Right cardiac atrium (tissue), 5 donors: ENCODE data around the gene MTUS2. TPM values are rescaled to one million over a fixed set of nuclear protein-coding genes. Genes with fewer than 3 reads are reported as not detected.

Source experiments
- ATAC-seq, 2 donors: fragments of 200-7000 bp; cut with Tn5 transposase; one replicate each; pipeline versions ENCODE4 v1.8.0 to v1.9.1; 2020; ENCODE audit warnings: moderate library complexity in 2 of 2, mild to moderate bottlenecking in 1 of 2
- DNase-seq, 3 donors: peaks; one replicate each; pipeline ENCODE4 v3.0.0-alpha.2; 2020
- H3K27ac ChIP-seq: one replicate; pipeline ENCODE4 v1.5.1; 2013; ENCODE audit warnings: mild to moderate bottlenecking, low read length, control low read depth, moderate library complexity
- H3K27me3 ChIP-seq: one replicate; pipeline ENCODE4 v1.6.1; 2013; ENCODE audit not compliant: control insufficient read depth, insufficient read depth
- H3K4me1 ChIP-seq: one replicate; pipeline ENCODE4 v1.6.1; 2013; ENCODE audit warnings: low read length; ENCODE audit not compliant: control insufficient read depth, insufficient read depth
- H3K4me3 ChIP-seq: one replicate; pipeline ENCODE4 v1.5.1; 2013; ENCODE audit warnings: low read length, control low read depth
- H3K9me3 ChIP-seq: one replicate; pipeline ENCODE4 v1.6.1; 2013; ENCODE audit warnings: low read length; ENCODE audit not compliant: control insufficient read depth
- WGBS: extraction: QIAGEN DNeasy Blood & Tissue Kit; methylation state at CpG from one replicate; pipeline ENCODE4 v1.1.7; 2013; 5-methylcytosine and 5-hydroxymethylcytosine counted together
- intact Hi-C, 4 donors: fragments of 100-400 bp; cut with DNase I; formaldehyde crosslinking; loops; one replicate each; pipeline versions ENCODE4 v1.11.0 to v1.14.0; 2022 to 2023
- polyA plus RNA-seq: library from polyadenylated mRNA; stranded (reverse); fragments of 200-250 nt; gene quantifications from one replicate; pipeline ENCODE4 v1.2.3, GENCODE V29; 2013
- total RNA-seq, 4 donors: library from RNA; stranded (reverse); fragmentation: NEBNext Ultra II Directional; extraction: Animal tissue kit (Norgen Biotek cat#: 25700); gene quantifications; one replicate each; pipeline ENCODE4 v1.2.1, GENCODE V29; 2021
- donor health status: healthy with polysubstance abuse.
- donor health status: DM: no; HTN: yes; CAD: no.
- donor health status: DM: no; HTN: no; CAD: no.
- donor health status: DM: no; HTN: yes; CAD: no; lungs with severe emphysema.
- donor health status: DM: yes; HTN: yes; CAD: no.

MTUS2 gene
- total and polyA plus RNA-seq, 5 donors: 25.9 to 139 (median 79.1) TPM

- Histone ChIP-seq H3K27me3 (no peaks in the 10 kb centered on the region), H3K4me1 (no peaks in the 10 kb centered on the region), H3K4me3 (no peak overlapping the region), H3K27ac (no peak overlapping the region), H3K9me3 (no peaks in the 10 kb centered on the region)
- 81% methylated on average over 3 of the region's 3 CpGs for WGBS
- no peak for DNase-seq
- ATAC-seq: no peak
- intact Hi-C loops: no loop called here
These were observed 655.9 kb downstream of the MTUS2 start for GRCh38 chr13:29476046-29476445.

GRCh38 chr13:29479716-29480492, 659.8 kb downstream of the MTUS2 start:
- intact Hi-C loops: no loop called here
- Histone ChIP-seq H3K4me1 (peaks cover 3% of the 10 kb centered on the region), H3K27ac (no peak overlapping the region), H3K9me3 (no peaks in the 10 kb centered on the region), H3K4me3 (no peak overlapping the region), H3K27me3 (no peaks in the 10 kb centered on the region)
- no peak for DNase-seq
- ATAC-seq: no peak
- WGBS: 74% methylated on average over 25 of the region's 25 CpGs

DNA sequence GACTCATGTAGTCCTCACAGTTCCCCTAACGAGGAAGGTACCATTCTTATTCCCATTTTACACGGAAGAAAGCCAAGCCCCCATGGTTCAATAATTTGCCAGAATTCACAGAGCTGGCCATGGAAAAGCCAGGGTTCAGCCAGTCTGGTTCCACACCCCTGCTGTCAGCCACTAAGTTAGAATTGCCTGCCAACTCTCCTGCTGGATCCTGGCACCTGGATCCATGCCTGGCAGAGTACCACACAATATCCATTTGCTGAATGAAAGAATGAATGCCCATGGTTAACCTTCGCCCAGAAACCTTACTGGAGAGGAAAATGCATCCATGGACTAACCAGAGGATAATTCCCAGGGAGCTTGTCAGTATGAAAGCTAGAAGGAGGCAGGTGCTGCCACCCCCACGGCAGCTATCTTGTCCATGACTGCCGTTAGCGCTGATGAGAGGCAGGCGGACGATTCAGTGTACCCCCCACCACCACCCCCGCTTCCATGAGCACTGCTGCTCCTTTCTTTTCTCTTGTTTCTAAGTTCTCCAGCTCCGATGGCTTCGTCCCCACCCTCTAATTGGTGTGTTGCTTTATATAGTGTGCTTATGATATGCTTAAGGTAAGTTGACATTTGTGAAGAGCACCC, 660.9 kb downstream of the MTUS2 start:
- Histone ChIP-seq H3K27me3 (no peaks in the 10 kb centered on the region), H3K4me3 (no peak overlapping the region), H3K27ac (no peak overlapping the region), H3K4me1 (peaks cover 3% of the 10 kb centered on the region), H3K9me3 (no peaks in the 10 kb centered on the region)
- WGBS: 76% methylated on average over 11 of the region's 11 CpGs
- DNase-seq: no peak
- ATAC-seq: peak in 1 of 2 donors; percentile 44
- intact Hi-C loops: no loop called here

DNA sequence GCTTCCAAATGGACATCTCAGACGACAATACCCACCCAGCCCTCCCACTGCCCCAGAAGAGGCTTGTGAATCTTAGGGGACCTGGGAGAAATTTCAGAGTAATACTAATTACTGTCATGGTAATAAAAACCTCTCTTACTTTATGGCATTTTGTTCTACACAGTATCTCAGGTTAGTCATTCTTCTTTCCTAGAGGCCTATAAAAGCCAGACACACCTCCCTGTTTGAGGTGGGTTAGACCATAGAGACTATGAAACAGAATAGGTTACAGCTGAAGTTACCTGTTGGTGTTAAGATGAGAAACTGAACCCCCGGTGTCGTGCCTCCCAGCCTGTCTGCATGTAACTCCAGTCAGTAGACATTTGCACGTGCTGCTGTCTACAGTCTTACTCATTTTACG, 661.5 kb downstream of the MTUS2 start:
- no peak overlapping the region for H3K27ac ChIP-seq
- intact Hi-C loops: no loop called here
- H3K27me3 ChIP-seq: no peaks in the 10 kb centered on the region
- H3K4me1 ChIP-seq: peaks cover 3% of the 10 kb centered on the region
- no peak overlapping the region for H3K4me3 ChIP-seq
- WGBS: 89% methylated on average over 5 of the region's 5 CpGs
- DNase-seq: no peak
- no peak for ATAC-seq
- H3K9me3 ChIP-seq: no peaks in the 10 kb centered on the region

DNA sequence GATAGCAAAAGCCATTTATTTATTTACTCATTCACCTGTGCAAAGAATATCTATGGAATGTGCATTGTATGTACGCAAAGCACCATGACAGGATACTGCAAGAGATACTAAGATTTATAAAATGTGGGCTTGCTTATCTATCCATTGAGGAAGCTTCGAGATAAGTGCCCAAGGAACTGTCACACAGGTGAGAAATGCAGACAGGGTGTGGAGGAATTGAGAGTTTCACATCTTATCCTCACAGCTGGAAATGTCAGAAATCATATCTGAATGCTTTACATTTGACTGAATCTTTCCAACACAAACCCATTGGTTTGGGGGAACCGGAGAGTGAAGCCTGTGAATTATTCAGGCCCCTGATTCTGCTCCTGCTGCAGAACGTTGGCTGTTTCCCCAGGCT, 662.4 kb downstream of the MTUS2 start:
- intact Hi-C loops: no loop called here
- ATAC-seq: no peak
- H3K27ac ChIP-seq: no peak overlapping the region
- no peaks in the 10 kb centered on the region for H3K9me3 ChIP-seq
- DNase-seq: no peak
- H3K4me1 ChIP-seq: peaks cover 3% of the 10 kb centered on the region
- no peaks in the 10 kb centered on the region for H3K27me3 ChIP-seq
- WGBS: 62% methylated on average over 4 of the region's 4 CpGs
- H3K4me3 ChIP-seq: no peak overlapping the region

DNA sequence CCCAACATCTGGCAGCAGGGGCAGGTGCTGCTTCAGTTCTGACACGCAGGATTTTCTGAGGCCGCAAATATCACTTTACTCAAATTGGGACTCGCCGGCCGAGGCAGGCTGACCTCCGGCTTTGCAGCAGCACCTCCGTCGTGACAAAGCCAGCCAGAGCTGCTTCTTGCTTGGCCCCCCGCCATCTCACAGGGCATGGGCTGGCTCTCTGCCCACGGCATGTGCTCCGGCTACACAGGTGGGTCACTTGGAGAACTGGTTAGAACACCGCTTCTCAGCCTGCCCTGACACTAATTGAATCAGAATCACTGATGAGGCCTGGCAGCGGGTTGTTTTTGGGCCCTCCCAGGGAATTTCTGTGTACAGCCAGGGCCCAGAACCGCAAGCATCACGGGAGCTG, 663.1 kb downstream of the MTUS2 start:
- H3K9me3 ChIP-seq: no peaks in the 10 kb centered on the region
- H3K27me3 ChIP-seq: no peaks in the 10 kb centered on the region
- WGBS: 73% methylated on average over 15 of the region's 15 CpGs
- peaks cover 3% of the 10 kb centered on the region for H3K4me1 ChIP-seq
- peak in 2 of 3 donors; percentile 66 to 75 for DNase-seq
- intact Hi-C loops: no loop called here
- H3K27ac ChIP-seq: no peak overlapping the region
- ATAC-seq: no peak
- H3K4me3 ChIP-seq: no peak overlapping the region

GRCh38 chr13:29483623-29484022, 663.5 kb downstream of the MTUS2 start:
- no peak for DNase-seq
- Histone ChIP-seq H3K4me1 (peaks cover 3% of the 10 kb centered on the region), H3K27ac (no peak overlapping the region), H3K9me3 (no peaks in the 10 kb centered on the region), H3K27me3 (no peaks in the 10 kb centered on the region), H3K4me3 (no peak overlapping the region)
- 69% methylated on average over 4 of the region's 4 CpGs for WGBS
- no peak for ATAC-seq
- intact Hi-C loops: no loop called here

GRCh38 chr13:29484236-29484635, 664.1 kb downstream of the MTUS2 start:
- no peak overlapping the region for H3K4me3 ChIP-seq
- peaks cover 3% of the 10 kb centered on the region for H3K4me1 ChIP-seq
- H3K27me3 ChIP-seq: no peaks in the 10 kb centered on the region
- ATAC-seq: no peak
- DNase-seq: no peak
- no peak overlapping the region for H3K27ac ChIP-seq
- 40% methylated on average over 7 of the region's 7 CpGs for WGBS
- H3K9me3 ChIP-seq: no peaks in the 10 kb centered on the region
- intact Hi-C loops: no loop called here

DNA sequence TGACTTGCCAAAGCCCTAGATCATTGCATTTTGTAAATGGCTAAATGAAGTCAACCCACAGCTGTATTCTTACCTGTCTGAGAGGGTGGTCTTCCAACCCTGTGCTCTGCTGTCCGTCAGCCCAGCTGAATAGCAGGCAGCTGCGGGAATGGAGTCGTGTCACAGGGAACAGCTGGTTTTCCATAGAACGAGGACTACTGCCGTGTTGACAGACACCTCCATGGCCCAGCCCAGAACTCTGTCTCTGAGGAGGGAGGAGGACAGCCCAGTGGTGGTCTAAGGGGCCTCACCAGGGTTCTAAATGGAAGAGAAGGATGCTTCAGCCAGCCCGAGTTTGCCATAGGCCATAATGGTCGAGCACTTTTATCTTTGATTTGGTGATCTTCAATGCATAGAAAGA, 664.7 kb downstream of the MTUS2 start:
- ATAC-seq (no peak), DNase-seq (no peak)
- Histone ChIP-seq H3K4me1 (peaks cover 3% of the 10 kb centered on the region), H3K27ac (no peak overlapping the region), H3K4me3 (no peak overlapping the region), H3K27me3 (no peaks in the 10 kb centered on the region), H3K9me3 (no peaks in the 10 kb centered on the region)
- WGBS: 64% methylated on average over 7 of the region's 7 CpGs
- intact Hi-C loops: no loop called here

- ATAC-seq (no peak), DNase-seq (no peak)
- Histone ChIP-seq H3K27me3 (no peaks in the 10 kb centered on the region), H3K9me3 (no peaks in the 10 kb centered on the region), H3K27ac (no peak overlapping the region), H3K4me3 (no peak overlapping the region), H3K4me1 (peaks cover 3% of the 10 kb centered on the region)
- WGBS: 67% methylated on average over 3 of the region's 3 CpGs
- intact Hi-C loops: no loop called here
These were observed 666.4 kb downstream of the MTUS2 start for GRCh38 chr13:29486551-29486950.

DNA sequence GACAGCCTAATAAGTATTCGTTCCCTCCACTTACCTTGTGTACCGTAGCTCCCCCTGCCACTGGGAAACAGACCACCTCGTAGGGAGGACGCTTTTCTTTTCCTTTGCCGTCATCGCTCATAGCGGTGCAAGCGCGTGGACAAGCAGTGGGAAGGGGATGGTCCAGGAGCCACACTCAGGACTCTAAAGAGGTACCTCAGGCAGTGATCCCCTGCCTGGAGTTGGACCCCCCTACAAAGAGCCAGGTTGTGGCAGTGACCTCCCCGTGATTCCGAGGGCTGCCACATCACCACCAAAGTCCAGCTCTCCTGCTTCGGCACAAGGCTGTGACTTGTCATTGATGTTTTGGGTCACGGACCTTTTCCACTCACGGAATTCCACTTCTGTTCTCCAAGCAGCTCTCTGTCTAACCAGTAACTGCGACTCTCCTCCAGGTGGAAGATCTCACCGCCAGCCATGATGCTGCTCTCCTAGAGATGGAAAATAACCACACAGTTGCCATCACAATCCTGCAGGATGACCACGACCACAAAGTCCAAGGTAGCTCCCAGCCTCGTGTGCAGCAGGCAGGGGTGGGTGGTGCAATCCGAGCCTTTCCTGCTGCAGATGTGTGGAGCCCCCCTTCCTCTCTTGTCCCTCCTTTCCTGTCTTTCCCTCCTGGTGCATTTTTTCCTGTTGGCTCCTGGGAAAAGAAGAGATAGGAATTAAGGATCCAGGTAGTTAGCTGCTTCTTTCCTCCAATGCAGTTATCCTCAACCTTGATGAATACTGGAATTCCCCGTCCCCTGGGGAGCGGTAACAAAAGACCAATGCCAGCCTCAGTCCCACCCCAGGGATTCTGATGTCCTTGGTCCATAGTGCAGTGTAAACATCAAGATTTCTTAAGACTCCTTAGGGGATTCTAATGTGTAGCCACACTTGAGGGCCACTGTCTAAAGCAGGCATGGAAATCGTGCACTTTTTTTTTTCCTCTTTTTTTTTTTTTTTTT, 667.6 kb downstream of the MTUS2 start:
- ATAC-seq (no peak), DNase-seq (no peak)
- Histone ChIP-seq H3K4me3 (no peak overlapping the region), H3K27ac (no peak overlapping the region), H3K9me3 (no peaks in the 10 kb centered on the region), H3K27me3 (no peaks in the 10 kb centered on the region), H3K4me1 (peaks cover 3% of the 10 kb centered on the region)
- 87% methylated on average over 22 of the region's 22 CpGs for WGBS
- intact Hi-C loops: no loop called here
